Progenitor cell of endocrine pancreas (in vitro differentiated cells): ENCODE data around the gene B3GNT5. TPM values are rescaled to one million over a fixed set of nuclear protein-coding genes. Genes with fewer than 3 reads are reported as not detected.

Source experiments
- DNase-seq: peaks from one replicate; pipeline ENCODE4 v3.0.0; 2021; ENCODE audit warnings: low spot score; ENCODE audit not compliant: unreplicated experiment
- H3K27ac Mint-ChIP-seq: 2 replicates; pipeline ENCODE4 v1.8.0; 2021; ENCODE audit warnings: mild to moderate bottlenecking, moderate library complexity, mixed read lengths
- H3K27me3 Mint-ChIP-seq: 2 replicates; pipeline ENCODE4 v1.8.0; 2021; ENCODE audit warnings: mixed read lengths
- H3K36me3 Mint-ChIP-seq: 2 replicates; pipeline ENCODE4 v1.8.0; 2022; ENCODE audit warnings: mixed read lengths; ENCODE audit not compliant: insufficient read depth
- H3K4me1 Mint-ChIP-seq: 2 replicates; pipeline ENCODE4 v1.8.0; 2021; ENCODE audit warnings: low read depth, mixed read lengths
- H3K4me3 Mint-ChIP-seq: 2 replicates; pipeline ENCODE4 v1.8.0; 2021; ENCODE audit warnings: low read depth, mild to moderate bottlenecking, moderate library complexity, mixed read lengths
- H3K9me3 Mint-ChIP-seq: 2 replicates; pipeline ENCODE4 v1.8.0; 2021; ENCODE audit warnings: low read depth, mixed read lengths
- total RNA-seq: library from RNA; stranded (reverse); gene quantifications from 2 replicates; pipeline ENCODE4 v1.2.1, GENCODE V29; 2021
- TF ChIP-seq, protein P1 (sequence below): fragments of 200-600 bp; sonication (generic); IDR thresholded peaks from one replicate; pipeline ENCODE4 v1.5.0; 2021; ENCODE audit warnings: antibody characterized with exemption, mild to moderate bottlenecking; ENCODE audit not compliant: unreplicated experiment

Gene B3GNT5
- total RNA-seq, 1 donor from 2014 or later: 26.7 TPM

DNA sequence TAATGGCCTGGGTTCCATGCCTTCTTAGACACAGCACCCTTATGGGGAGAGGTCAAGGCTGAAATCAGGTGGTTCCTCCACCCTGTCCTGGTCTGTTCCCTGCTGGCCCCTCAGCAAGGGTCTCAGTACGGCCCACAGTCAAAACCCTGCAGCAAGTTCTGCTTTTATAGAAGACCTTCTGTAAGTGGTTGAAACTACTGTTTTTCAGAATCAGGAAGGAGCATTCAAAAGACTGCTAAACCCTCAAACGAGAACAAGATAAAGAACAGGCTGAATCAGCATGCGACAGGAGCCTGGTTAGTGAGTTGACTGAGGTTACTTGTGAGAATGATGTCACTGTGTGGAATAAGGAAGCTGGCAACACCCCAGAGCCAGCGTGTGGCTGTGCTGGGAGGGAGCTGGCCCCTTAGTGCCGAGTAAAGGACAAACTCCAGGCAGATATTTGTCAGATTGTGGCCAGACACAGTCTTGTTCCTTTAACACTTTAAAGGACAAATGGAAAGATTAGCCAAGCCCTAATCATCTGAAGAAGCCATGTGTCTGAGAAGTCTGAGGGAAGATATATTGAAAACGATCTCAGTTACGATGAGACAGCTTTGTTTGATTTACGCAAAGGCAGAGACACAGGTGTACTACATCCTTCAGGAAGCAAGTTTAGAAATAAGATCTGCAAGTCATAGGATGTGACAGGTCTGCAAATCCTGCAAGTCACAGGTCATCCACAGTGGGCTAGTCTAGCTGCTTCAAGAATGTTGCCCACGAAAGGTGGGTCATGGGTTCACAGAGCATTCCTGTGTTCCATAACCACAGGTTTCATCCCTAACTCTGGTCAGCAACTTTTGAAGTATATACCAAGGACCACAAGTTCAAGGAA, 54.0 kb downstream of the B3GNT5 start:
- Mint-ChIP-seq H3K36me3 (no peaks in the 10 kb centered on the region), H3K4me1 (peaks cover 4% of the 10 kb centered on the region), H3K4me3 (no peak overlapping the region), H3K27me3 (no peaks in the 10 kb centered on the region), H3K9me3 (no peaks in the 10 kb centered on the region), H3K27ac (no peak overlapping the region)
- TF ChIP-seq, protein P1, sequence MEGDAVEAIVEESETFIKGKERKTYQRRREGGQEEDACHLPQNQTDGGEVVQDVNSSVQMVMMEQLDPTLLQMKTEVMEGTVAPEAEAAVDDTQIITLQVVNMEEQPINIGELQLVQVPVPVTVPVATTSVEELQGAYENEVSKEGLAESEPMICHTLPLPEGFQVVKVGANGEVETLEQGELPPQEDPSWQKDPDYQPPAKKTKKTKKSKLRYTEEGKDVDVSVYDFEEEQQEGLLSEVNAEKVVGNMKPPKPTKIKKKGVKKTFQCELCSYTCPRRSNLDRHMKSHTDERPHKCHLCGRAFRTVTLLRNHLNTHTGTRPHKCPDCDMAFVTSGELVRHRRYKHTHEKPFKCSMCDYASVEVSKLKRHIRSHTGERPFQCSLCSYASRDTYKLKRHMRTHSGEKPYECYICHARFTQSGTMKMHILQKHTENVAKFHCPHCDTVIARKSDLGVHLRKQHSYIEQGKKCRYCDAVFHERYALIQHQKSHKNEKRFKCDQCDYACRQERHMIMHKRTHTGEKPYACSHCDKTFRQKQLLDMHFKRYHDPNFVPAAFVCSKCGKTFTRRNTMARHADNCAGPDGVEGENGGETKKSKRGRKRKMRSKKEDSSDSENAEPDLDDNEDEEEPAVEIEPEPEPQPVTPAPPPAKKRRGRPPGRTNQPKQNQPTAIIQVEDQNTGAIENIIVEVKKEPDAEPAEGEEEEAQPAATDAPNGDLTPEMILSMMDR: no peak
- DNase-seq: no peak

DNA sequence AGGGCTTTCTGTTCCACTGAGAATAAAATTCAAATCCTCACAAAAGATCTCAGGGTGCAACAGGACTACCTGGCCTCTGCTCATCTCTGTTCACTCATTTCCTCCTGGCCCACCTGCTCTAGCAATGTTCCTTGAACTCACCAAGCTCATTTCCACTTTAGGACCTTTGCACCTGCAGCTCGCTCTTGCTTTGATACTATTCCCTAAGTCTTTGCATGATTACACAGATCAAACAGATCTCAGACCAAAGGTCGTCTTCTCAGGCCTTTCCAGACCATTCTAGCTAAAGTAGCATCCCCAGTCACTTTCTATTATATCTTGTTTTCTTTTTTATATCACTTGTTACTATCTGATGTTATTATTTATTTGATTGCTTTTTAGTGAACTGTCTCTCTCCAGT, 54.7 kb downstream of the B3GNT5 start:
- H3K27me3 Mint-ChIP-seq: no peaks in the 10 kb centered on the region
- H3K9me3 Mint-ChIP-seq: no peaks in the 10 kb centered on the region
- H3K4me1 Mint-ChIP-seq: peaks cover 4% of the 10 kb centered on the region
- DNase-seq: no peak
- no peak overlapping the region for H3K27ac Mint-ChIP-seq
- no peak overlapping the region for H3K4me3 Mint-ChIP-seq
- TF ChIP-seq, protein P1: no peak
- H3K36me3 Mint-ChIP-seq: no peaks in the 10 kb centered on the region

- no peak overlapping the region for H3K4me3 Mint-ChIP-seq
- TF ChIP-seq, protein P1: no peak
- no peaks in the 10 kb centered on the region for H3K9me3 Mint-ChIP-seq
- DNase-seq: no peak
- H3K27me3 Mint-ChIP-seq: peaks cover 4% of the 10 kb centered on the region
- H3K4me1 Mint-ChIP-seq: peaks cover 4% of the 10 kb centered on the region
- H3K27ac Mint-ChIP-seq: no peak overlapping the region
- no peaks in the 10 kb centered on the region for H3K36me3 Mint-ChIP-seq
These were observed 55.7 kb downstream of the B3GNT5 start for GRCh38 chr3:183308751-183309150.

DNA sequence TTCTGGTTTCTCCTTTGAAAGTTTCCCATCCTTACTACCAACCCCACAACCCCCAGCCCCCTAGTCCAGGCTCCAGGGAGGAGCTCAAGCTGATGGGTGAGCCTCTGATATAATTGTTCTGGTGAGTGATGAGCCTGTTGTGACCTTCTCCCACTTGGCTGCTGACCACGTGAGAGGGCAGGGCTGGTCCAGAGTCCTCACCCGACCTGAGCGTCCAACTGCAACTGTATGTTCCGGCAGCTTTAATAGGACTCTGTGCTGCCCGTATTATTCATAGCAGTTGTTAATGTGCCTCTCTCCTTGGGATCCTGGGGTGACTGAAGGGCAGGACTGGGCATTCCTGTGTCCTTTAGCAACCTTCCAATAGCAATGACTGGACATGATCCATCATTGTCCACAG, 56.2 kb downstream of the B3GNT5 start:
- peaks cover 4% of the 10 kb centered on the region for H3K27me3 Mint-ChIP-seq
- no peaks in the 10 kb centered on the region for H3K36me3 Mint-ChIP-seq
- peaks cover 4% of the 10 kb centered on the region for H3K4me1 Mint-ChIP-seq
- peak overlapping the region; percentile 34 for H3K27ac Mint-ChIP-seq
- no peaks in the 10 kb centered on the region for H3K9me3 Mint-ChIP-seq
- DNase-seq: no peak
- no peak overlapping the region for H3K4me3 Mint-ChIP-seq
- TF ChIP-seq, protein P1: no peak

- H3K36me3 Mint-ChIP-seq: no peaks in the 10 kb centered on the region
- no peak overlapping the region for H3K27ac Mint-ChIP-seq
- TF ChIP-seq, protein P1: no peak
- no peak for DNase-seq
- H3K4me3 Mint-ChIP-seq: no peak overlapping the region
- H3K27me3 Mint-ChIP-seq: peaks cover 4% of the 10 kb centered on the region
- H3K9me3 Mint-ChIP-seq: no peaks in the 10 kb centered on the region
- H3K4me1 Mint-ChIP-seq: peaks cover 6% of the 10 kb centered on the region
These were observed 57.9 kb downstream of the B3GNT5 start for GRCh38 chr3:183310936-183311335.
